HG02885 (cell line): ENCODE measurements around the gene GPX7.

Experiments used
- ATAC-seq: cut with Tn5 transposase; IDR thresholded peaks from one replicate; pipeline ENCODE4 v1.9.1; 2021; ENCODE audit warnings: mild to moderate bottlenecking; ENCODE audit not compliant: unreplicated experiment, poor library complexity

GPX7 gene

GRCh38 chr1:52585474-52585873 is 16.7 kb upstream of the GPX7 start:
- ATAC-seq: no peak

- ATAC-seq: no peak
These were observed 14.1 kb upstream of the GPX7 start for GRCh38 chr1:52588027-52588426.

- ATAC-seq: no peak
These were observed 13.6 kb upstream of the GPX7 start for GRCh38 chr1:52588535-52588934.

- no peak for ATAC-seq
These were observed 11.9 kb upstream of the GPX7 start for GRCh38 chr1:52590266-52590665.

- ATAC-seq: no peak
These were observed 9.4 kb upstream of the GPX7 start for GRCh38 chr1:52592637-52593323.

- ATAC-seq: no peak
These were observed 8.7 kb upstream of the GPX7 start for GRCh38 chr1:52593495-52593894.

GRCh38 chr1:52595061-52595460 is 7.1 kb upstream of the GPX7 start:
- no peak for ATAC-seq

- ATAC-seq: no peak
These were observed 4.3 kb upstream of the GPX7 start for GRCh38 chr1:52597912-52598311.

- no peak for ATAC-seq
These were observed 3.4 kb upstream of the GPX7 start for GRCh38 chr1:52598729-52599128.

GRCh38 chr1:52599236-52599635 is 2.9 kb upstream of the GPX7 start:
- ATAC-seq: no peak

- no peak for ATAC-seq
These were observed 1.5 kb upstream of the GPX7 start for GRCh38 chr1:52600533-52601179.

- ATAC-seq: no peak
These were observed 652 bp upstream of the GPX7 start for GRCh38 chr1:52601519-52601918.

GRCh38 chr1:52602856-52603600 is 857 bp downstream of the GPX7 start:
- no peak for ATAC-seq

GRCh38 chr1:52603630-52604029 is 1.5 kb downstream of the GPX7 start:
- ATAC-seq: no peak

GRCh38 chr1:52604063-52604770 is 2.0 kb downstream of the GPX7 start:
- ATAC-seq: no peak

GRCh38 chr1:52613636-52614373 is 11.6 kb downstream of the GPX7 start:
- no peak for ATAC-seq

- ATAC-seq: no peak
These were observed 12.5 kb downstream of the GPX7 start for GRCh38 chr1:52614671-52615070.

- ATAC-seq: no peak
These were observed 13.4 kb downstream of the GPX7 start for GRCh38 chr1:52615489-52616042.

GRCh38 chr1:52621950-52622349 is 19.8 kb downstream of the GPX7 start:
- no peak for ATAC-seq

GRCh38 chr1:52623812-52624211 is 21.6 kb downstream of the GPX7 start:
- ATAC-seq: no peak
